Activated CD4-positive, alpha-beta T cell treated with anti-CD3 and anti-CD28 coated beads, Interleukin-10, Interleukin-2, amounts not matched to agents 100 ng/mL and 50 ng/mL, durations not matched to agents 16 hours and 8 hours (primary cell): ENCODE results near the gene INSIG2.
A peak's percentile ranks its signal among the peaks of the same experiment; 100 is the strongest.
"Not testable (repeated sequence)": the region's sequence is repeated elsewhere in the genome, so short reads cannot be mapped to it uniquely, and the experiment has no call there.

Experiments used
- DNase-seq: peaks from one replicate; pipeline ENCODE4 v3.0.0-alpha.2; 2020

INSIG2 gene

DNA sequence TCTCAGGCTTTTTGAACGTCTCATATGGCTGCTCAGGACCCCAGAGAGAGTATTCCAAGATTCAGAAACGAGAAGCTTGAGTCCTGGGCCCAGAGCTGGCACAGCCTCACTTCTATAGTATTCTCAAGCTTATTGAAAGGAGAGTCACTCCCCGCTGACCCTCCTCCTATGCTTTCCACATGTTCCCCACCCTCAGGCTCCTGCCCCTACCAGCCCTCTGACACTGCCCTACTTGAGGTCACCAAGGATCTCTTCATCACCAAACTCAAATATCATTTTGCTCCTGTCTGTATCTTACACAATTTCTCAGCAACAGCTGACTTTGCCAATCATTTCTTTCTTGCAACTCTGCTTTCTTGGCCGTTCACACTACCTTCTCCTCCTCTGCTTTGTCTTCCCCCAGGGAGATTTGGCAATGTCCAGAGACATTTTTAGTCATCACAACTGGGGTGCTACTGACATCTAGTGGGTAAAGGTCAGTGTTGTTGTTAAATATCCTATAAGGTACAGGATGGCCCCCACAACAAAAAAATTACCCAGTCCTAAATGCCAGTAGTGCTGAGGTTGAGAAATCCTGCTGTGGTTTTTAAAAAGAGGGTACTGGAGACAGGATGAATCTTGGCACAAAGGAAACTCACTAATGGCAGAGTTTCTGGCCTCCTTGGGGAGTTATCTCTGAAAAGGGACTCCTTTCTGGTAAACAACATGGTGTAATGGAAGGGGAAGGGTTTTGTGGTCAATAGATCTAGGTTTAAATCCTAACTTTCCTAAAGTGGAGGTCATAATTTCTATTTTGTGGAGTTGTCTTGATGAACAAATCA, 26.9 kb upstream of the INSIG2 start:
- peak; percentile 44 for DNase-seq

DNA sequence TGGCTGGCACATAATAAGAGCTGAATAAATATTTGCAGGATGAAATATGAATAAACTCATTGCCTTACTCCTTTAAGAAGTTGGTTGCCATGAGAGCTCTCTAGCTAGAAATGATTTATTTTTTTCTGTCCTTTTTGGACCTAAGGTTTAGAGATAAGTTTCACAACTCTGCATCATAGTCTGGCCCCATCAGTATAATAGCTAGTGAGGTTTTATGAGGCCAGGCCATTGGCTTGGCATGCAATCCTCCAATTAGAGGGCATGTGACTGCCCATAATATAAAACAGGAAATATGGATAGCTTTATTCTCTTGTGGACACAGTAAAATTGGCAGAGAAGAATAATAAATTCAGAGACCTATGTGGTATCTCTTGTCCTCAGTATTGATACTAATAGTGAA, 26.2 kb upstream of the INSIG2 start:
- DNase-seq = no peak

DNA sequence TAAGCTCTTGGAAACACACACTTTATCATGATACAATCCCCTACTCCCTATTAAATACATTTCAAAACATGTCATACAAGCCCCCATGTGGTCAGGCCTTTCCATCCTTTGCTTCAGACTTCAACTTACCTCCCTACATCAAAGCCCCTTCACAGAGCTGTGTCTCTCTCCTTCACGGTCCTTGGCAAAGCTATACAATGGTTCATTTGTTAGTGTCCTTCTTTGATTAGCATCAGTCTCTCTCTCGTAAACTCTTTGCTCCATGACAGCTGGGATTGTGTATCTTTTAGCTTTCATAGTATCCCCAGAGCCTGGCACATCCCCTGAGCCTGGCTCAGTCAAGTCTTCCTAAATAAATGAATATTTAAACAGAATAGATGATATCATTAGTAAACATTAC, 25.6 kb upstream of the INSIG2 start:
- DNase-seq = no peak

DNA sequence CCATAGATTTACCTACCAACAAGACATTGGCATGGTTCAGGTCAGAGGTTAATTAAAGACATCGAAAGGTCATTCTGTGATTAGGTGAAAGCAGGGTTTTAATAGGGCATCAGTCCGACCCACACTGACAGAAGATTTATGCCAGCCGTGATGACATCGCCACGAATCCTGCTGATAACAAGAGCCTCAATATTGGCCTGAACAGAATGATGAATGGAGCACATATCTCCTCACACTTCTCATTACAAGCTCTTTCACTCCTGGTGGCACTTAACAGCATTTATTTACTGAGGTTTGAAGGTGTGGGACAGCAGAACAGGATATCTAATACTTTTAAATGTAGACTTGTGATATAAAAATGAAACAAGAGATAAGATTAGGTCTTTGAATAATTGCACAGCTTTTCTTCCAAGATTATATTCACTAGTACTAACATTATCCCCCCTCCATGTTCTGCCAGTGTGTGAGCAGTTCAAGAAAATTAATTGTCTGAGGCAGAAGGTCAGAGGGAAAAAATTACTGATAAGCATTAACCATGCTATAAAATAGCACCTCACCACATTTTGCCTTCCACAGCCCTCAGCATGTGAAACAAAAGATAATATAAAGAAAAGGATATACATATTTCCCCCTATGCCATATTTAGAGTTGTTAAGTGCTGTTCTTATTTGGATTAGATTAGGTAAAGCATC, 23.1 kb upstream of the INSIG2 start:
- no peak for DNase-seq

DNA sequence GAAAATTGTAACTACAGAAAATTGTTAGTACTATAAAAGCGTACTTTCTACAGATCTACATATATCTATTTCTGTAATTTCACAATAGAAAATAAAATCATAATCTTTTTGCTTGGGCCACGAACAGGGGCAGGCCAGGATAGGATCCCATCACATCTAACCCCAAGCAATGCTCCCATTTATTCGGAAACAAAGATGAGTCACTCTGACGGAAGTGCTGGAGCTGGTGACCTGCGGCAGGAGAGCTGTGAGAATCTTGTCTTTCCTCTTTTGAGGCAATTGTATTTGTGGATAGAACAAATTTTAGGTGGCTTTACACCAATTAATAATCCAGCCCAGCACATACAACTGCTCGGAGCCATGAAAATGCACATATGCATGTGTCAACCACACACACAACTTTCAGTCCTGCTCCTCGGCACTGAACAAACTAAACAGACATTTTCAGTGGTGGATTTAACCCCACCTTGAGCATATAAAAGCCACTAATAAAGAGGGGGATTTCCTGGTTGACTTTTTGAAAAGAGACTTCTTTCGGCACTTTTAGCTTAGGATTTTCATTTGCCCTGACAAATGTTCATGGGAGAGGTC, 22.3 kb upstream of the INSIG2 start:
- no peak for DNase-seq

DNA sequence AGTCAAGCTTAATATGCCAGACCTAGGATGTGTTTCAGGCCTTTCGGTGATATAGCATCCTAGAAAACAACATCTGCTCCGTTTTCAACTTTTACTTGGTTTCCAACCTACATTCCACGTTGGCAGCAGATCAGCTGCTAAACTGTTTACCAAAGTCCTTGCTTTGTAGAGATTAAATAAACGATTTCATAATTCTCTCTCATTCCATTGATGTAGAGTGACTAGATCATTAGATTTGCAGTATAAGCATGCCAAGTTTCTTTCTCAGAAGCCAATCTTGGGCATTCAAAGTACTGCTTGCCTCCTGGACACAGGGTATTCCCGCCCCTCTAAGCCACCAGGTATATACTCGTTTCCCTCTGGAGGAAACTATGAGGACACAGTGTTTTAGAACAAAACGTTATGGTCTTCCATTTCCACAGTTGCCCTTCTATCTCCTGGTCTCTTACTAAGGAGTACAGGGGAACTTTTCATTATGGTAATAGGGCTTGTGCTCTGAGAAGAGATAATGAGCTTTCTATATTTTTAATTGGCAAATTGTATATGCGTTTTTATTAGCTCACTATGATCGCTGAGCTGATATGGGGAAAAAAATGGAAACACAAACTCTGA, 10.5 kb upstream of the INSIG2 start:
- no peak for DNase-seq

DNA sequence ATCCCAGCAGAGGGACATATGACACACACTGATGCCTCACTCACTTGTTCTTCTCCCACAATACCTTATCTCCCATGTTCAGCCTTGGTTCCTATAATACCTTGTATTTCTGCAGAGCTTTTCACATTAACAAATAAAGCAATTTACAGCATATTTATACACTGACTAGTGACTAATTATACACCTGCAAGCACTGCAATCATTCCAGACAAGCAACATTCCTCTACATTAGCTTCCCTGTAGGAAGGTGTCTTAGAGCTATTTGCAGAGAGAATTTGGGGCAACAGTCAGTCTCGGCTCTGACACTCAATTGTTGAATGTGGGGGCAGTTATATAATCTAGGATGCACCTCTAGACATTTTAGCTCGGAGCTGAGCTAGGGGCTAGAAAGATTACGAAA, 9.5 kb upstream of the INSIG2 start:
- no peak for DNase-seq

DNA sequence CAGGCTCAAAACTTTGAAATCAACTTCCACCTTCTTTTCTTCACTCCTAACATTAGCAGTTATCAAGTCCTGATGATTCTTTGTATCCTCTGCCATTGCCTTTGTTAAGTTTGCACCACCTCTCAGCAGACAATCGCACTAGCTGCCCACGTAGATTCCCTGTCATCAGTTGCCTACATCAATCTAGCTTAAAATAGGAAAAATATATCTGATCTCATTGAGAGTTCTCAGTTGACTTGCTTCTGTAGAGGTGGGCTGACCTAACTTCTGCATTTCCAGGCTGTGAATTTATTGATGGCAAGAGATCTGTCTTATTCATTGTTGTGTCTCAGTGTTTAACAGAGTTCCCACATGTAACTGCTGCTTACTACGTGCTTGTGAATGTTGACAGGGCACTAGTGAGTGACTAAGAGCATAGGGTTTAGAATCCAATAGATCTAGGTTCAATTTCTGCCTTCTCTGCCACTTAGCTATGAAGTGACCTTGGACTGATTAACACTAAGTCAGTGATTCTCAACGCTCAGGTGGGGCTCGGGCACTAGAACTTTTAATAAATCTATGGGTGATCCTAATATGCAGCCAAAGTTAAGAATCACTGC, 3.7 kb upstream of the INSIG2 start:
- no peak for DNase-seq

DNA sequence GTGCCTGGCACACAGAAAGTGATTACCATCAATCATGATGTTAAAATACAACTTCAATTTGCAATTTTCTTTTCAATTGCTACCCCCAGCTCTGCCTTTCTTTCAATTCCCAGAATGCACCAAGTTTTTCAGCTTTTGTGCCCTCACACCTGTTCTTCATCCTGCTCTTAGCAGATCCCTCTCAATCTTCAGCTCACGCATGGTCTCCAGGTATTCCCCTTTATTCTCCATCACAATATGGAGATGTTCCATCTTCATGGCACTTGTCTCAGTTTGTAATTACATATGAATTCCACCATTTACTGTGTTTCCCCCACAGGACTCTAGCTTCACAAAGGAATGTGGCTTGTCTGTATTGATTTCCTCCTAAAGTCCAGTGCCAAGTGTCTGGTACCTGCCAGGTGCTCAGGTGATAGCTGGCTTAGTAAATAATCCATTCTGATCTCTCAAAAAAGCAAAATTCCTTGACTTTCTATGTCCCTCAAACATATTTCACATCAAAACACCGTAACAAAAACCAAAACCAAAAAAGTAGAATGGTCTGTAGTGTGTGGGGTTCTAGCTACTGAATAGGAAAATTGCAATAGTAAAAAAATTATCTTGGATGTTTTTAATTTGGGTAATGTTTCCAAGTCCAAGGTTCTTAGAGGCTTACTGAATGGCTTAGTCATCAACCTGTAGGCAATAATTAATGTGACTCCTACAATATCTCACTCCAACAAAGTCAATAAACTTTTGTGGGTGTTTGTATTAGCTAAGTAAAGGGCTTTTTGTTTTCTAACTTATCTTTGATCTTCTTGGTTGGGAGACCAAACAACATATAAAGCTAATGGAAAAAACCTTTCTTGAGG, 2.9 kb upstream of the INSIG2 start:
- no peak for DNase-seq

DNA sequence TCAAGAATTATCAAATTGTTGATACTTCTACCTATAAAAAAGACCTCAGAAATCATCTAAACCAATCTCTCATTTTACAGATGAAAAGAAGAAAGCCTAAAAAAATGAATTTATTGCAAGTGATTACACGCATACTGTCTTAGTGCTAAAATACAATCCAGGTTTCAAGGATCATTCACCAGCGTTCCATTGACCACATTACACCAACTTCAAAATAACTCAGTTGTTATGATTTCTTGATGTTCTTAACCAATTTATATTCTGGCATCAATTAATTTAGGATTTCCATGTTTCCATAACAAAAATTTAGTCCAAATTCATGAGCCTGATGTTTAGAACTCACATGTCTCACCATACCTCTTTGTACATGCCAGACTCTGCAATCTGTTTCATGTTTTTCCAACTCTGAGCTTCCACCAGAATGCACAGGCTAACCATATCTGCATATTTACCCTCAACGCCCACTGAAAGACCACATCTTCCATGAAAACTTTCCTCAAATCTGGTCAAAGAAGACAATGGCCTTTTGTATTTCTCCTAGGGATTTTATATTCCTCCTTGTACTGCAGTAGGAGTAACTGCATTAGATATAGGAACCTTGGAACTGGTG, 2.1 kb upstream of the INSIG2 start:
- DNase-seq = no peak

DNA sequence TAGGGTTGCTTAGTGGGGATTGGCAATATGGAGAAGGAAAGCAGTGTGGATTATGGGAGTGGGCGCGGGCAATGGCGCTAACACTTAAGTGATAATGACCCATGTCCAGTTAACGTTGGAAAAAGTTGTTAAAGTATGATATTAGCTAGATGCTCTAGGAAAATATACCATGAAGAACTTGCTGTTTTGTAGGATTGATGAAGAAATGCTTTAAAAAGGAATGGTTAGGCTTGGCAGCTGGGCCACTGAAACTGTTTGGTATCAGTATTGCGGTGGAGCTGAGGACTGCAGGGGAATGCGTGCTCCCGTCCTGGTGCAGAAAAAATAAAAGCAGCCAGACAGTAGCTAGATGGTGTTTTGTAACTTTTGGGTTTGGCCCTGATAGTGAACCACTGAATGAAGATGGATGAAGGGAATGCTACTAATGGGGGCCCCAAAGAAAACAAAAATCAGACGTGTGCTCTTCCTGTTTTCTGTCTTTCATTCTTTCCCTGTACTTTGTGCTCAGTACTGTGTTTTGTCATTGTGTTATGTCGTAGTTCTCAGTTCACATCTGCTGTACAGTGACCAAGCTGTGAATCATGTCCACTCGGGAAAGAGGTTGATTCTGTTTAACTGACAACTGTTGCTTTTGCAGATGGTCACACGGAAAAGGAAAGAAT, 999 bp downstream of the INSIG2 start:
- DNase-seq = peak; percentile 44

DNA sequence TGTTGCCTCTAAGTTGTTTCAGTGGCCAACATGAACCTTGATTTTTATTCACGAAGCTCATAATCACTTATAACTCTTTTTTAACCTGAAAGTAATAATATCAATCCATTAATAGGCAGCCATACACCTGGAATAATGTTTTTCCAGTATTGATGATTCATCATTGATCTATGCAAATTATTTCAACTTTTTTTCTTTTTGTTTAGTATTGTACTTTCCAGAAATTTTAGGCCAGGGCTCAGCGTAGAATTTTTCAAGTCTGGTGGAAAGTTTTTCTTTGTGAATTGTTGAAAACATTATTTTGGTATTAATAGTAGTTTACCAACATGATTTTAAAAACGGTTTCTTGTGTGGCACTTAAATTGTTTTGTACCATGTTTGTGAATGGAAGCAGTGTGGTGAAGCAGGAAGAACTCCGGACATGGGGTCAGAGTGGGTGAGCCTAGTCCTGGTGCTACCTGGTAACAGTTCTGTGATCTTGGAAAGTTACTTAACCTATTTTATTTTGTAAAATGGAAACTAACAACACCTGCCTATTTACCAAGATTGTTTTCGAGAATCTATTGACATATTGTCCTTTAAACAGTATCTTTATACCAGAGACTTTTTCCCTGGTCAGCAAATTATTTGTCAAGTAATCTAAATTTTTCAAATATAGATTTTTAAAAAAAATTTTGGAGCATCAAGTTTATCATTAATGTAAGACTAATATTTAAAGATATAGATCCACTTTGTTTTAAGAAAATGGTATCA, 2.3 kb downstream of the INSIG2 start:
- no peak for DNase-seq

DNA sequence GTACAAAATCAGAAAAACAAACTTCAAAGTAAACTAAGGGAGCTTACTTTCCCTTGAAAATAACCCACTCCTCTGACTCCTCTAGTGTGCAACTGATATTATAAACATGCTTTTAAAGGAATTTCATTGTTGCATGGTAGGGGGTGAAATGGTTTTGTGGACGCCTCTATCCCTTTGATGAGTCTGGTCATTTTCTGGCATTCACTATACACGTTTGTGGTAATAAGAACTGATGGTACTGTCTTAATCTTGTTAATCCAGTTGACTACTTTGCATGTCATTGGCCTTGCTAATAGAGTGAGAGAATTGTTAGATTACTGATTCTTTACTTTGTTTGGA, 2.8 kb downstream of the INSIG2 start:
- no peak for DNase-seq

DNA sequence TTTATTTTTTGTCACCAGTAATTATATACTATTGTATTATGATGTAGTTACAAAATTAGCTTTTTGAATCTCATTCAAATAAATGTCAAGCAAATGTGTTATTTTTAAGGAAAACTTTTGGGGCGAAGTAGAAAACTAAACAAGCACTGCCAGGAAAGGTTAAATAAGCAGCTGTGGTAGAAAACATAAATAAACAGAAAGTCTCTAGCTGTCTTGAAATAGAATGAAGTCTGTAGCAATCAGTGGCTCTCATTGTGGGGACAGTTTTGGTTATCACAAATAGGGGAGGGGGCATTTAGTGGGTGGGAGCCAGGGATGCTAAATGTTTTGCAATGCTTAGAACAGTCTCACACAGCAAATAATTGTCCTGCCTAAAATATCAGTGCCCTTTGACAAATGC, 3.4 kb downstream of the INSIG2 start:
- no peak for DNase-seq

DNA sequence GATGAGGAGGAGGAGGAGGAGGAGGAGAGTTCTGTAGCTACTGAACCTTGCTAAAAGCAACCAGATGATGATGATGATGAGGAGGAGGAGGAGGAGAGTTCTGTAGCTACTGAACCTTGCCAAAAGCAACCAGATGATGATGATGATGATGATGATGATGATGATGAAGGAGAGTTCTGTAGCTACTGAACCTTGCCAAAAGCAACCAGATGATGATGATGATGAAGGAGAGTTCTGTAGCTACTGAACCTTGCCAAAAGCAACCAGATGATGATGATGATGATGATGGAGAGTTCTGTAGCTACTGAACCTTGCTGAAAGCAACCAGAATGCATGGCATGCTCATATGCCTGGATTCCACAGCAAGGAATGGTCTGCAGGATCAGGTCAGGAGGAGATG, 5.8 kb downstream of the INSIG2 start:
- not testable (repeated sequence) for DNase-seq

DNA sequence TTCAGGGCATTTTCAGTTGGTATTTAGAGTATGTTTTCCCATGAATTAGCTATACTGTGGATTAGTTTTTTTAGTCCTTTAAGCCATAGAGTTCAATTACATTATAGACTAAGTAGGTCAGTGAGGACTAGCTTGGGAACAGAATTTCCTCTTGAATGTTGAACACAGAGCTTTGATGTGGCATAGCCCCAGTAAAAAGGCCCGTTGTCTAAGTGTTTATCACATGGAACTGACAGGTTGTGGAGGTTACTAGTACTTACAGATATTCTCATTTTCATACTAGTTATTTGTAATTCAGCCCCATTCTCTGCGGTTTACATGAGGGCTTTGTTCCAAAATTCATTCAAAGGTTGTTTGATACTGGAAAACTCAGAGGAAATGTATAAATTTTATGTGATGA, 6.2 kb downstream of the INSIG2 start:
- DNase-seq = no peak

DNA sequence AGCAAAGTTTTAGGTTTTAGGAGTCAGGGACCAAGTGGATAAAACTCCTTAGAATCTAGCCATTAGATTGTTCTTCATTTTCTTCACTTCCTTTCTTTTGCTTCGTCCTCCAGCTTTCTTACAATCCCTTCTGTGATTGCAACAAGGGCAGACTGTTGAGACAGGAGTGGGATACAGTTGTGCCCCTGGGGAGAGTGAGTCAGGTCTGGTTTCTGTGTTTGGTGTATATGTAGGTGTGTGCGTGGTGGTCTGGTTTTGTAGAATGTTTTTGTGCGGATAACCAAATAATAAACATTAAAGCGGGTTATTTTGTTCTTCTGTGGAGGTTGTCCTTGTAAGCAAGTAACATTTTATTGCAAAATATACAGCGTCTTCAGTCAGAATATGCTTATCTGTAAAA, 7.3 kb downstream of the INSIG2 start:
- DNase-seq = no peak

DNA sequence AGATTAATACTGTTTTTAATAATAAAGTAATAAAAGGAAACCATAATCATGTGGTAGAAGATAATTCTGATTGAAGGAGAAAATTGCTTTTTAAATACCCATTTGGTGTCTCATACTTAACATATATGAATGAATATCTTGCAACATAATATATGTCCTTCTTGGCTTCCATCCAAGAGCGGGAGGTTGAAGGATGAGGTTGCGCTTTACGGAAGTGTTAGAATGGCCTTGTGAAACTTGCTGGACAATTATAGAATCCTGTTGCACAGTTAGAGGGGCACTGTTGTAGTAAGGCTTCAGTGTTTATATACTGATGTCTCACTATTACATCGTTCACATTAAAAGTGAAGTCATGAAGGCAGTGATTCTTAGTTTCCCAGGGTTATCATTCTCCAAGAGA, 9.4 kb downstream of the INSIG2 start:
- DNase-seq = no peak

DNA sequence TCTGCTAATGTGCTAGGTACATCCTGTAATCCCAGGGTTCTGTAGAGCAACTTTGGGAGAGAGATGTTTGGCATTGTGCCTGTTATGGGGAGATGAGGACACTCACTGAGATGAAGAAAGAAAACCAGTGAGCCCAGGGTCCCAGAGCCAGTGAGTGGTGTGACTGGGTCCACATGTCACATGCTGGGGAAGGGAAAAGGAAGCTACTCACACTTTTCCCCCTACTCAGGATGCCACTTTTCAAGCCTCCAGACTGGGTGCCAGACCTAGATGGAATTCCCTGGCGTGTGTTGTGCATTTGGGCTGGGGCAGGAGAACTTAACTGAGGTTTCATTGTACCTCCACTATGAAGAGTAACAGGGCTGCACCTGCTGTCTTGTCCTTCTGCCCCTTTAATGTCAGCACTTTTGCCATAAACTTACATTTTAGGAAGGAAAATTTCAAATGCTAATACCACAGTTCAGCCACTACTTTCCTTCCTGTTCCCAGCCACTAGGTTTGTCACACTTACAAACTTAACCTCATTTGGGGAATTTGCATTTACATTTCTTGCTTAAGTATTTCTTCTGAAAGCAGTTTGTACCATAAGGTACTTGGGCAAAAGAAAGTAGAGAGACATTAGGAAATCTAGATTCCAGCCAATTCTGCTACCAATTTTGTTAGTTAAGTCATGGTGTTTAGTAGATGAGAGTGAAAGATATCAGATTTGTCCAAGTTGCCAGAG, 10.2 kb downstream of the INSIG2 start:
- DNase-seq = no peak
